ENCODE data around the gene ARHGEF28. TPM values are rescaled to one million over a fixed set of nuclear protein-coding genes. Genes with fewer than 3 reads are reported as not detected.
A peak's percentile ranks its signal among the peaks of the same experiment; 100 is the strongest.

ARHGEF28 gene
- total RNA-seq, 2 donors from 2014 or later: 0.17 to 0.53 TPM

DNA sequence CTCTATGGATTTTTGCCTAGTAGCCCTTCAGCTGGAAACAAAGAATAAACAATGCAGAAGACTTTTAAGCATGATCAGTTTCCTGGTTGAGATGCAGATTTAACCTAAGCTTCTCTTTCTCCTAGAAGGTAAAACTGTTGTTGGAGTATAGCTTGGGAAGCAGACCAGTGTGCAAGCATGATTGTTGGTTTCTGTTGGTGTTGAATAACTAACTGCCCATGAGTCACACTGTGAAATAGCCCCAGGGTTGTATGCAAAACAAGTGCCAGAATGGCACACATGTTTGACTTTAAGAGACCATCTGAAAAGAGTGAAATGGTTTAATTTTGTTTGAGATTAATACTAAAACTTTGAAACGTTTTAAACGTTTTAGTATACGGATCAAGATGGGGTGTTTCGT, 227.1 kb downstream of the ARHGEF28 start:
- H3K4me3 Mint-ChIP-seq: no peak overlapping the region
- no peaks in the 10 kb centered on the region for H3K27me3 Mint-ChIP-seq
- H3K27ac Mint-ChIP-seq: no peak overlapping the region

DNA sequence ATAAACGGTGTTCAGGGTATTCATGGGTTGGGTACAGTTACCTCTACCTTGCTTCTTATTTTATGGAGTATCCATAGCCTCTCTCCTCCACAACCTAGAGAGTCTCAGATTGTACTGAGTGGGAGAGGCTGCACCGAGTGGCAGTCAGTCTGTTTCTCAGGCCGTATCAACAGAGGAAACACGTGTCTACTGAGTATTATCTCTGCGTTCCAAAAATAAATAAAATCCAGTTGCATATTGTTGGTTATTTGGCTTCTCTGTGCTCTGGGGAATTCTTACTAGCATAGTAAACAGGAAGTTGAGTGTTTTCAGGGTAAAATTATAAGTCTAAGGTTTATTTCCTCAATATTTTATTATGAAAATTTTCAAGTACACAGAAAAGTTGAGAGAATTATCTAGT, 231.0 kb downstream of the ARHGEF28 start:
- ATAC-seq (no peak), DNase-seq (ENCODE audit: low spot score) (no peak)
- Mint-ChIP-seq H3K27ac (no peak overlapping the region), H3K36me3 (no peaks in the 10 kb centered on the region), H3K4me1 (ENCODE audit: low read depth in 2 of 2) (no peaks in the 10 kb centered on the region), H3K4me3 (no peak overlapping the region), H3K9me3 (no peaks in the 10 kb centered on the region), H3K27me3 (no peaks in the 10 kb centered on the region)

More for the DNA sequence above, 227.1 kb downstream of the ARHGEF28 start:
- no peaks in the 10 kb centered on the region for H3K4me1 Mint-ChIP-seq (ENCODE audit: low read depth in 2 of 2)
- no peak for ATAC-seq
- no peaks in the 10 kb centered on the region for H3K36me3 Mint-ChIP-seq
- no peak for DNase-seq (ENCODE audit: low spot score)
- H3K9me3 Mint-ChIP-seq: no peaks in the 10 kb centered on the region

DNA sequence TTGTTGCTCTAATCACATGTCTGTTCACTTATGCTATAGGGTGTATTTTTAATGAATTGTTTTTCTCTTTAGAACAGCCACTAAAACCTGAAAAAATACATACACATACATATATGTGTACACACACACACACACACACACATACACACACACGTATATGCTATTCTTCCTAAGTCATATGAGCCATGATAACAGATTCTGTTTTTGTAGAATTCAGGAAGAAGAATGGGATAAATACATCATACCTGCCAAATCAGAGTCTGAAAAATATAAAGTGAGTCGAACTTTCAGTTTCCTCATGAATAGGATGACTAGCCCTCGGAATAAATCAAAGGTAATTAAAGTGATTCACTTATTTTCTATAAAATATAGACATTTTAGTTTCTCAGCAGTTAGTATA, 231.4 kb downstream of the ARHGEF28 start:
- Mint-ChIP-seq H3K4me3 (no peak overlapping the region), H3K36me3 (no peaks in the 10 kb centered on the region), H3K27ac (no peak overlapping the region), H3K9me3 (no peaks in the 10 kb centered on the region), H3K27me3 (no peaks in the 10 kb centered on the region), H3K4me1 (ENCODE audit: low read depth in 2 of 2) (no peaks in the 10 kb centered on the region)
- DNase-seq (ENCODE audit: low spot score): no peak
- ATAC-seq: no peak

DNA sequence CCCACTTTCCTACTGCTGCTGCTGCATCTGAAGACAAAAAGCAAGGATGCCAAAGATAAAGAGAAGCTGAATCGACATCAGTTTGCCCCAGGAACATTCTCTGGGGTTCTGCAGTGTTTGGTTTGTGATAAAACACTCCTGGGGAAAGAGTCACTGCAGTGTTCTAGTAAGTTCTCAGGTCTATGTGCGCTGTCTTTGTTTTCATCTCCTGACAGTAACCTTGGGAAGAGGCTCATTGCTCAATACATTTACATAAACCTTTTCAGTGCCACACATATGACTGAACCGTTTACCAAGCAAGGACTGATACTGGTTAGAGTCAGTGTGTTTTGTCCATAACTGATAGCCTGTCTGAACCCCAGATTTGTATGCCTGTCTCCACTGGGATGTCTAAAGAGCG, 232.1 kb downstream of the ARHGEF28 start:
- ATAC-seq: no peak
- Mint-ChIP-seq H3K27ac (no peak overlapping the region), H3K9me3 (no peaks in the 10 kb centered on the region), H3K27me3 (no peaks in the 10 kb centered on the region), H3K4me3 (no peak overlapping the region), H3K4me1 (ENCODE audit: low read depth in 2 of 2) (no peaks in the 10 kb centered on the region), H3K36me3 (no peaks in the 10 kb centered on the region)
- no peak for DNase-seq (ENCODE audit: low spot score)

DNA sequence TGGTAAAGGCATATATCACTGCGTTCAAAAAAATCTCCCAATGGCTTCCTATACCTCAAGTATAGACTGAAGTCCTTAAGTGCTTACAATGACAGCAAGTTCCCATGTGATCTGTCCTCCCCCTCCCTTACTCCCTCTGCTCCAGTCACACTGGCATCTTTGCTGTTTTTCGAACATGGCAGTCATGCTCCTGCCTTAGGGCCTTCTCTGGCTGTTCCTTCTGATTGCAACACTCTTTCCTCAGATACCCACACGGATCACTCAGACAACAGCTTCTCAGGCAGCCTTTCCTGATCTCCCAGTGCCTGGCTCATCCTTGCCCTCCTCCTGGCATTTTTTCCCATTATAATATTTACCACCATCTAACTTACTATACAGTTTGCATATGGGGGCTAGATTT, 232.8 kb downstream of the ARHGEF28 start:
- Mint-ChIP-seq H3K27me3 (no peaks in the 10 kb centered on the region), H3K27ac (no peak overlapping the region), H3K4me3 (no peak overlapping the region), H3K4me1 (ENCODE audit: low read depth in 2 of 2) (no peaks in the 10 kb centered on the region), H3K36me3 (no peaks in the 10 kb centered on the region), H3K9me3 (no peaks in the 10 kb centered on the region)
- DNase-seq (ENCODE audit: low spot score): no peak
- no peak for ATAC-seq

DNA sequence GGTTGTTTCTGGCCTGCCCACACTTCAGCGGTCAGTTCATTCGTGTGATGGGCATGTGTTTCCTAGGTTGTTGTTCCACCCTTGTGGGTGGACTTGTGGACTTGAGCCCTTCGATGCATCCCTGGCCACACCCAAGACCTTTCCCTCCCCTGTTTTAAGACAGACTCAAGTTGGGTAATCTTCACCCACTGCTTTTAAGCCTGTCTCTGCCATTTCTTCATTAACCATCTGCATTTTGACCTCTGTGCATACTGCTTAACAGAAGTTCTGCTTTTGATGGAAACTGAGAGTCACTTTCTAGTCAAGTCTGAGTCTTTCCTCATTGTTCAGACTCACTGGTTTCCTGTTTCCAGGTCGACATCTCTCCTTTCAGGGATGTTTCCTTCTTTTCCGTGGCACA, 233.7 kb downstream of the ARHGEF28 start:
- no peak for DNase-seq (ENCODE audit: low spot score)
- ATAC-seq: no peak
- Mint-ChIP-seq H3K36me3 (no peaks in the 10 kb centered on the region), H3K4me1 (ENCODE audit: low read depth in 2 of 2) (no peaks in the 10 kb centered on the region), H3K27me3 (no peaks in the 10 kb centered on the region), H3K9me3 (no peaks in the 10 kb centered on the region), H3K4me3 (no peak overlapping the region), H3K27ac (no peak overlapping the region)

DNA sequence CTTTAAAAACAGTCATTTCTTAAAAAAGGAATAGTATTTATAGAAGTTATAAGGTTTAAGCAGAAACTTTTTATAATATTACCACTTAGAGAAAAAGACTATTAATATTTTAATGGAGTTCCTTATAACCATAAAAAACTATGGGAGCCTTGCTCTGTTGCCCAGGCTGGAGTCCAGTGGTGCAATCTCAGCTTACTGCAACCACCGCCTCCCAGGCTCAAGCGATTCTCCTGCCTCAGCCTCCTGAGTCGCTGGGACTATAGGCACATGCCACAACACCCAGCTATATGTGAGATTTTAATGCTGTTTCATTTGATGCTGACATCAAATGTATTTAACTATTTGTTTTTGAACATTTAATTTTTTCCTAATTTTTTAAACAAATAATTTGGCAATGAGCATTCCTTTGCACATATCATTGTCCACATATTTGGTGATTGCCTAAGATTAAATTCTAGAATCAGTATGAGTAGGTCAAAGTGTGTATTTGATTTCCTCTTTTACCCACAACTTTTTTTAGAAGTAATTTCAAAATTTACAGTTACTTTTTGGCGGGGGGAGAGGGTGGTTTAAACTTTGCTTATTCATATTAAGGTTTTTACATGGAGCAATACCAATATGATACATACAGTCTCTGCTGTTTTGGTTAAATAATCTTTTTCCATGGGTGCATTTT, 235.5 kb downstream of the ARHGEF28 start:
- Mint-ChIP-seq H3K27me3 (no peaks in the 10 kb centered on the region), H3K4me3 (no peak overlapping the region), H3K4me1 (ENCODE audit: low read depth in 2 of 2) (no peaks in the 10 kb centered on the region), H3K36me3 (no peaks in the 10 kb centered on the region), H3K9me3 (no peaks in the 10 kb centered on the region), H3K27ac (no peak overlapping the region)
- ATAC-seq: no peak
- no peak for DNase-seq (ENCODE audit: low spot score)

DNA sequence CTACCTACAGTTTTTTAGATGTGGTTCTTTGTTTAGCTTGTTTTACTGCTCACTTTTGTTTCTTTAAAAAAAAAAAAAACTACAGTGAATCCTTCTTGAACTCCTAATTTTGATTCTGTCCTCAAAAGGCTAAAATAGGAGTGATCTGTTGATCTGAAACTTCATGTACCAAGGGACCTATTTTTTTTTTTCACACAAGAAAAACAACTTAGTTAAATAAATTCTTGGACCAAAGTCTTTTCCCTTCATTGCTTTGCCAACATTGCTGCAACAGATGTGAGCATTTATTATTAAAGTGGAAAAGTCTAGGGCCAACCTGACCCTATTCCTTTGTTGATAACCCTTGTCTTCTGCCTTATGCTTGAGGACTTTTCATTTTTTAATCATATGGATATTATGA, 236.8 kb downstream of the ARHGEF28 start:
- no peak for ATAC-seq
- Mint-ChIP-seq H3K27me3 (no peaks in the 10 kb centered on the region), H3K4me3 (no peak overlapping the region), H3K36me3 (no peaks in the 10 kb centered on the region), H3K4me1 (ENCODE audit: low read depth in 2 of 2) (no peaks in the 10 kb centered on the region), H3K9me3 (no peaks in the 10 kb centered on the region), H3K27ac (no peak overlapping the region)
- DNase-seq (ENCODE audit: low spot score): no peak

DNA sequence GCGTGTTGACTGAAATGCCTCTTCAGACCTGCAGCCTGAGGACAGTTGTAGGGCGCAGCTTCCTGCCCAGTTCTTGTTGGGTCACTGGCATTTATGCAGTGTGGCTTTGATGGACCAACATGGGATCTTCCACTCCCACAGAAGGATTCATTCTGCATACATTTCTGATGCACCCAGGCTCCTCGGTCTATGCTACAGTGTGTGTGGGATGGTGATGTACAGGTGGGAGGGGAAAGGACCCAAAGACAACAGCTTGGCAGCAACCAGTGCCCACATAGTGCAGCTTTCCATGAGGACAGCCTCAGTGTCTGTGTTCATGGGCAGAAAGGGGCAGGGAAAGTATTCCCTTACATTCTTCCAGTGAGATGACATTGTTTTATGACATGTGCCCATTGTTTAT, 237.9 kb downstream of the ARHGEF28 start:
- DNase-seq (ENCODE audit: low spot score): no peak
- H3K4me1 Mint-ChIP-seq (ENCODE audit: low read depth in 2 of 2): no peaks in the 10 kb centered on the region
- no peaks in the 10 kb centered on the region for H3K27me3 Mint-ChIP-seq
- H3K4me3 Mint-ChIP-seq: no peak overlapping the region
- H3K9me3 Mint-ChIP-seq: no peaks in the 10 kb centered on the region
- peak in 1 of 2 donors; percentile 45 for ATAC-seq
- H3K27ac Mint-ChIP-seq: no peak overlapping the region
- no peaks in the 10 kb centered on the region for H3K36me3 Mint-ChIP-seq

DNA sequence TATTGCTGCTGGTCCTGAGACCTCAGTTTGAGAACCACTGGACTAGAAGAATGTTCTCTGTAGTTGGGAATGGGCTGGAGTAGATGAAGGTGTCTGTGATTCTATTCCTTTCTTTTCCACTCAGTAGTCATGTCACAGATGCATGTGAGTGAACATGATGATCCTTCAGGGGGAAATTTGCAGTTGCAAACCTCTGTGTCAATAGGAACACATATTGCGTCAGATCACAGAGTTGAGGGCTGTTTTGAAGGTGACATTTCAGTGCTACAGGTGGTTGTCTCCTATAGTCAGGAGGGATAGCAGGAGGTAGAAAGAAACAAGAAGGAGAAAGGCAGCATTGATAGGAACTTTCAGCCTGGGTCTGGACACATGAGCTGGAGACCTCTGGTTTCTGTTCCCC, 239.3 kb downstream of the ARHGEF28 start:
- DNase-seq (ENCODE audit: low spot score) (no peak), ATAC-seq (no peak)
- H3K4me1 Mint-ChIP-seq (ENCODE audit: low read depth in 2 of 2): no peaks in the 10 kb centered on the region
- H3K4me3 Mint-ChIP-seq: no peak overlapping the region
- H3K27me3 Mint-ChIP-seq: no peaks in the 10 kb centered on the region
- H3K27ac Mint-ChIP-seq: no peak overlapping the region
- no peaks in the 10 kb centered on the region for H3K9me3 Mint-ChIP-seq
- H3K36me3 Mint-ChIP-seq: no peaks in the 10 kb centered on the region

DNA sequence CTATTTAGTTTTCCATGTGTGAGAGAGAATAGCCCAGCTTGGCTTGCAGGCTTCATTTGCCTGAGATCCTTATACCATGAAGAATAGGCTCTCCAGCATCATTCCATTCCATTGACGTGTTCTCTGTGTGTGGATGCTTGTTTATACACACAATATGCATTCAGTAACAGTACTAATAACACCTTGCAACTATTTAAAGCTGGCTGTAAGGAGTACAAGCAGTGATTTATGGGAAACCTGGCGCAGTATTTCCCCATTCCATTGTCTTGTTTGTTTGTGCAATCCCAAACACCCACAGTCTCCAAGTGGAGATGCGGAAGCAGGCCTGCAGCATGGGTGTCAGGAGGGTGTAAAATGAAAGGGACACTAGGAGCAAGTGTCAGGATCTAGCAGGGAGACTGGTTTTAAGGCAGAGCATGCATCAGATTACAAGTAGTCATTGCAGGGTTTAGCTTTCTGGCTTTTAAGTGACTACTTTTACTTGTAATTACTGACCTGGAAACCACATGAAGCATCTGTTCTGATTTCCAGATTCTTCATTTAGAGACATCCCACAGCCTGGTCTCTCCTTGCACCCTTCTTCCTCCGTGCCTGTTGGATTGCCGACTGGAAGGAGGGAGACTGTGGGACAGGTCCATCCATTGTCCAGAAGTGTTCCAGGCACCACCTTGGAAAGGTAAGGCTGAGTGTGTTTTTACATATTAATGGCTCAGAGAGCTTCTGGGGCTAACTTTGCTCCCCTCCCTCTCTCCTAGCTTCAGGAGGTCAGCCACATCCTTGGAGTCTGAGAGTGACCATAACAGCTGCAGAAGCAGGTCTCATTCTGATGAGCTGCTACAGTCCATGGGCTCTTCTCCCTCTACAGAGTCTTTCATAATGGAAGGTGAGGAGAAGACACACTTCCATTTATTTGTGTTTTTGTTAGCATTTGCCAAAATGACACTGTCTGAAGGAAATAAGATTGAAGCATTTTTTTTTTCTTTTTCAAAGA, 241.6 kb downstream of the ARHGEF28 start:
- Mint-ChIP-seq H3K4me3 (no peak overlapping the region), H3K36me3 (no peaks in the 10 kb centered on the region), H3K27ac (no peak overlapping the region), H3K4me1 (ENCODE audit: low read depth in 2 of 2) (no peaks in the 10 kb centered on the region), H3K9me3 (no peaks in the 10 kb centered on the region), H3K27me3 (no peaks in the 10 kb centered on the region)
- DNase-seq (ENCODE audit: low spot score): no peak
- ATAC-seq: no peak

DNA sequence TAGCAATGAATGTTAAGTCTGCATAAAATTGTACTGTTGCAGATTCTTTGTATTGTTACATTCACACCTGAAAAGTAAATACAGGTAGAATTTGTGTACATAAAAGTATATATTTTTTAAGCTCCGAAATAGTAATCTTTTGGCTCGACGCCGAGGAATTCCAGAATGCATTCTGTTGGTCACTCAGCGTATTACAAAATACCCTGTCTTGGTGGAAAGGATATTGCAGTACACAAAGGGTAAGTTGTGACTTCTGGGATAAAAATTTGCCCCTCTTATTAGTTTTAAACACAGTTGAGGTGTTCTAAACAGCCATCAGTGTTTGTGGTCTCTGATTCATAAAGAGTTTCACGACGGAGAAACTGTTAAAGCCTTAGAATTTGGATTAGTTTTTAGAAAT, 257.6 kb downstream of the ARHGEF28 start:
- no peaks in the 10 kb centered on the region for H3K27me3 Mint-ChIP-seq
- H3K27ac Mint-ChIP-seq: no peak overlapping the region
- ATAC-seq: no peak
- no peaks in the 10 kb centered on the region for H3K4me1 Mint-ChIP-seq (ENCODE audit: low read depth in 2 of 2)
- no peaks in the 10 kb centered on the region for H3K36me3 Mint-ChIP-seq
- DNase-seq (ENCODE audit: low spot score): no peak
- H3K4me3 Mint-ChIP-seq: no peak overlapping the region
- H3K9me3 Mint-ChIP-seq: no peaks in the 10 kb centered on the region

DNA sequence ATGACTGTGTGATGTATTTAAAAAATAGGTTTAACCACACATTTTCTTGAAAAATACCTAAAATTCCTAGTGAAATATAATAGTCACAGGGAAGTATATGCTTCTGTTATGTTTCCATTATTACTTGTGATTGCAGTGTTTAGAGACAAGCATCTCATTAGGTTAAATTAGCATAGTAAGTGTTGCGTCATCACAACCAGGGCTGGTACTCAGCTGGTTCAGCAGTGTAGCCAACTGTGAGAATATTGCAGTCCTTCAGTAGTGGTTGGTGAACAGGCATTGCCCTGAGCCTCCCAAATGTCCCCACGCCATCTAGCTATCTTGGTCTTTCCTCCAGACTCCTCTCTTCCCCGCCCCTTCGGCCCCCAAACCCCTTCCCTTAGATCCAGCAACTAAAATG, 261.7 kb downstream of the ARHGEF28 start:
- no peaks in the 10 kb centered on the region for H3K9me3 Mint-ChIP-seq
- H3K4me1 Mint-ChIP-seq (ENCODE audit: low read depth in 2 of 2): no peaks in the 10 kb centered on the region
- ATAC-seq: no peak
- no peak for DNase-seq (ENCODE audit: low spot score)
- H3K36me3 Mint-ChIP-seq: no peaks in the 10 kb centered on the region
- no peak overlapping the region for H3K27ac Mint-ChIP-seq
- no peaks in the 10 kb centered on the region for H3K27me3 Mint-ChIP-seq
- H3K4me3 Mint-ChIP-seq: no peak overlapping the region

DNA sequence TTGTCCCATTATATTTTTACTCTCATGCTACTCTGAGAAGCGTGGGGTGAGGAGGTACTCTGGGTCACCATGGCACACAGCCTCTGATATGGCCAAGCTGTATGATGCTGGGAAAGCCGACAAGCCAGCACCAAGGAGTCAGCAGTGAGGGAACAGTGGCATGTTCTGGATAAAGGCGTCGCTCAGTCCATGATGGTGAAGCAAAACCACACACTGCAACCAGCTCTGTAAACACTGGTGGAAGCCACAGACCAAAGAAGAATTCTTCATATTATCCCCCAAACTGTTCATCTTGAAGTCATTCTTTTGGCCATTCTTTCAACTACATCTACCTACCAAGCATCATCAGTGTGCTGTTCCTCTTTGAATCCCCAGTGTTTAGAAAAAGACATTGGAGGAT, 264.6 kb downstream of the ARHGEF28 start:
- peaks cover 4 to 8% of the 10 kb centered on the region in 2 donors for H3K4me1 Mint-ChIP-seq (ENCODE audit: low read depth in 2 of 2)
- H3K36me3 Mint-ChIP-seq: no peaks in the 10 kb centered on the region
- DNase-seq (ENCODE audit: low spot score): no peak
- peaks cover 0 to 5% of the 10 kb centered on the region in 2 donors for H3K27me3 Mint-ChIP-seq
- no peak overlapping the region for H3K27ac Mint-ChIP-seq
- peak in 1 of 2 donors; percentile 50 for ATAC-seq
- H3K4me3 Mint-ChIP-seq: no peak overlapping the region
- H3K9me3 Mint-ChIP-seq: no peaks in the 10 kb centered on the region

Measured in natural killer cell treated with Interleukin-12 subunit alpha and Interleukin-12 subunit beta and Interleukin-15 and Interleukin-18, amount 100 ng/mL, for 72 hours (primary cell).